GM12878 (cell line): ENCODE results near the gene OR11L1. TPM values are rescaled to one million over a fixed set of nuclear protein-coding genes. Genes with fewer than 3 reads are reported as not detected.

Experiments
- ATAC-seq: fragments of 200-7000 bp; cut with Tn5 transposase; 3 replicates; pipeline ENCODE4 v1.9.1; 2020; ENCODE audit warnings: mild to moderate bottlenecking, moderate library complexity
- BruUV-seq: library from RNA; stranded (reverse); fragments of 400-500 nt; replicated peaks from 2 replicates; lab custom pipeline; 2021; lab: Mats Ljungman, UMichigan
- CTCF ChIA-PET: fragments of 300-600 bp; sonication (Branson Sonifier 250); formaldehyde crosslinking; extraction: SDS; loops from one replicate; lab custom pipeline; 2021; ENCODE audit warnings: inconsistent platforms; lab: Yijun Ruan, JAX
- POLR2A ChIA-PET: fragments of 350-600 bp; formaldehyde crosslinking; extraction: SDS; loops from one replicate; lab custom pipeline; 2021; ENCODE audit warnings: inconsistent platforms; lab: Charles Lee
- RAD21 ChIA-PET: fragments of 300-600 bp; sonication (Branson Sonifier 250); formaldehyde crosslinking; loops from one replicate; lab custom pipeline; 2023; ENCODE audit warnings: antibody characterized with exemption; ENCODE audit not compliant: unreplicated experiment; lab: Charles Lee
- SMC1A ChIA-PET: fragments of 300-600 bp; sonication (Branson Sonifier 250); formaldehyde crosslinking; loops from one replicate; lab custom pipeline; 2023; ENCODE audit not compliant: unreplicated experiment, uncharacterized antibody; lab: Charles Lee
- DNase-seq: peaks from one replicate; pipeline ENCODE4 v3.0.0-alpha.2; 2011; ENCODE audit warnings: low read depth, low spot score
- FAIRE-seq: peaks from 3 replicates; lab custom pipeline; 2011; peaks lifted over from hg19 to GRCh38; lab: Jason Lieb, UNC
- H2AFZ ChIP-seq: 2 replicates; pipeline ENCODE4 v1.6.0; 2011; ENCODE audit warnings: low read depth, low read length, control low read depth; ENCODE audit not compliant: control insufficient read depth
- H3K27ac ChIP-seq: 2 replicates; pipeline ENCODE4 v1.5.1; 2011; ENCODE audit warnings: control low read depth; ENCODE audit not compliant: control insufficient read depth, insufficient read depth
- H3K27me3 ChIP-seq, 2 experiments: replicated peaks in 1 of 2; 2 replicates each; pipeline versions ENCODE4 v1.6.0 to v1.6.1; 2011; ENCODE audit warnings: low read length in 1 of 2; ENCODE audit not compliant: control insufficient read depth in 2 of 2, insufficient read depth in 2 of 2
- H3K36me3 ChIP-seq, 2 experiments: 2 replicates each; pipeline ENCODE4 v1.5.1; 2011; ENCODE audit warnings: low read length in 1 of 2; ENCODE audit not compliant: control insufficient read depth in 2 of 2, insufficient read depth in 2 of 2
- H3K4me1 ChIP-seq: 2 replicates; pipeline ENCODE4 v1.6.1; 2011; ENCODE audit warnings: mild to moderate bottlenecking, low read length, moderate library complexity, mixed read lengths; ENCODE audit not compliant: control insufficient read depth, insufficient read depth
- H3K4me2 ChIP-seq: 2 replicates; pipeline ENCODE4 v1.6.0; 2011; ENCODE audit warnings: control low read depth; ENCODE audit not compliant: control insufficient read depth, insufficient read depth
- H3K4me3 ChIP-seq: fragments of 200-600 bp; sonication (generic); 2 replicates; pipeline ENCODE4 v1.5.1; 2016
- H3K79me2 ChIP-seq: 2 replicates; pipeline ENCODE4 v1.6.0; 2011; ENCODE audit warnings: low read length; ENCODE audit not compliant: control insufficient read depth, insufficient read depth
- H3K9ac ChIP-seq: 2 replicates; pipeline ENCODE4 v1.8.0; 2011; ENCODE audit warnings: low read length, control low read depth, mixed read lengths; ENCODE audit not compliant: control insufficient read depth, insufficient read depth
- H3K9me3 ChIP-seq: replicated peaks from 3 replicates; pipeline ENCODE4 v1.5.1; 2011; ENCODE audit warnings: mild to moderate bottlenecking, low read length; ENCODE audit not compliant: control insufficient read depth, insufficient read depth
- H4K20me1 ChIP-seq: 2 replicates; pipeline ENCODE4 v1.6.0; 2011; ENCODE audit not compliant: control insufficient read depth, insufficient read depth
- CBFB ChIP-seq: IDR thresholded peaks from 2 replicates; pipeline ENCODE4 v1.6.1; 2016; ENCODE audit warnings: antibody characterized with exemption, low read depth
- CHD2 ChIP-seq: IDR thresholded peaks from 2 replicates; pipeline ENCODE4 v1.6.1; 2011; ENCODE audit warnings: low read depth, low read length, improper control_type of control experiment, borderline replicate concordance
- ESRRA ChIP-seq: IDR thresholded peaks from 2 replicates; pipeline ENCODE4 v1.6.1; 2012; ENCODE audit warnings: mild to moderate bottlenecking, low read length, improper control_type of control experiment
- IRF3 ChIP-seq: fragments of 450-650 bp; IDR thresholded peaks from 2 replicates; pipeline ENCODE4 v1.6.1; 2014; ENCODE audit warnings: mild to moderate bottlenecking
- MYB ChIP-seq: fragments of 150-350 bp; IDR thresholded peaks from 2 replicates; pipeline ENCODE4 v1.6.1; 2014; ENCODE audit warnings: mild to moderate bottlenecking, low read depth, low read length, borderline replicate concordance
- PML ChIP-seq: IDR thresholded peaks from 2 replicates; pipeline ENCODE4 v1.6.1; 2012; ENCODE audit warnings: low read length, inconsistent platforms
- POLR2AphosphoS5 ChIP-seq: IDR thresholded peaks from 2 replicates; pipeline ENCODE4 v1.6.1; 2011; ENCODE audit warnings: mild to moderate bottlenecking, low read length, inconsistent platforms
- POU2F2 ChIP-seq: IDR thresholded peaks from 3 replicates; pipeline ENCODE4 v1.6.1; 2011; ENCODE audit warnings: low read depth, mild to moderate bottlenecking, low read length, borderline replicate concordance
- RAD51 ChIP-seq: fragments of 450-650 bp; IDR thresholded peaks from 2 replicates; pipeline ENCODE4 v1.6.1; 2016; ENCODE audit warnings: moderate library complexity, mild to moderate bottlenecking, inconsistent platforms
- RB1 ChIP-seq: fragments of 450-650 bp; formaldehyde crosslinking; IDR thresholded peaks from 2 replicates; pipeline ENCODE4 v1.6.1; 2017; ENCODE audit warnings: mild to moderate bottlenecking, borderline replicate concordance
- RELA ChIP-seq: fragments of 450-650 bp; IDR thresholded peaks from 2 replicates; pipeline ENCODE4 v1.8.0; 2014; ENCODE audit warnings: borderline replicate concordance; ENCODE audit not compliant: partially characterized antibody
- SRF ChIP-seq, 2 experiments: IDR thresholded peaks; 2 replicates each; pipeline ENCODE4 v1.6.1; 2011; ENCODE audit warnings: low read depth in 2 of 2, low read length in 2 of 2, mild to moderate bottlenecking in 1 of 2, moderate library complexity in 1 of 2
- ZNF622 ChIP-seq: fragments of 450-650 bp; IDR thresholded peaks from 2 replicates; pipeline ENCODE4 v1.6.1; 2017; ENCODE audit warnings: mild to moderate bottlenecking, inconsistent platforms
- ZZZ3 ChIP-seq: IDR thresholded peaks from 2 replicates; pipeline ENCODE4 v1.6.1; 2011; ENCODE audit warnings: low read depth; ENCODE audit not compliant: control insufficient read depth, insufficient read length
- WGBS: methylation state at CpG from one replicate; pipeline ENCODE4 v1.1.6; 2016; ENCODE audit warnings: low lambda C conversion rate; ENCODE audit not compliant: insufficient replicate concordance, insufficient coverage; ENCODE audit errors: missing lambda C conversion rate; 5-methylcytosine and 5-hydroxymethylcytosine counted together
- in situ Hi-C: fragments of 300-500 bp; cut with MboI; formaldehyde crosslinking; loops from 9 replicates; pipeline ENCODE4 v1.14.3; 2018; ENCODE audit warnings: mixed read lengths
- intact Hi-C: fragments of 100-400 bp; cut with micrococcal nuclease; formaldehyde crosslinking; loops from one replicate; pipeline ENCODE4 v1.14.2; 2022; ENCODE audit not compliant: unreplicated experiment
- polyA plus RNA-seq, 11 experiments: library from polyadenylated mRNA; depleted of rRNA in 4 of 11; unstranded in 6 of 11; stranded (reverse) in 5 of 11; fragments of >200 nt; fragmentation: Nextera tagmentation in 4 of 11; fragmentation: Illumina TruSeq in 1 of 11; extraction: Ambion mirVana in 4 of 11; extraction: Trizol in 1 of 11; gene quantifications; 1 replicate in 1 of 11; 2 replicates in 10 of 11; pipeline versions ENCODE4 v1.2.1 to v1.2.3, GENCODE V29; 2011 to 2016; ENCODE audit warnings: inconsistent platforms in 2 of 11, missing spikeins in 2 of 11, low read depth in 1 of 11
- total RNA-seq, 4 experiments: library from RNA; depleted of rRNA in 3 of 4; stranded (reverse); fragments of >200 nt in 3 of 4; fragmentation: Illumina TruSeq in 1 of 4; extraction: Trizol in 1 of 4; gene quantifications; 2 replicates each; pipeline versions ENCODE4 v1.2.1 to v1.2.3, GENCODE V29; 2013 to 2021
- TF ChIP-seq, protein P1 (sequence below): fragments of 450-650 bp; conservative IDR thresholded peaks from 2 replicates; pipeline ENCODE4 v1.6.1; 2017; ENCODE audit warnings: mild to moderate bottlenecking, moderate library complexity

OR11L1 gene
- total and polyA plus RNA-seq, 10 of the 15 experiments (the other 5 are each of a cell fraction or from before 2014, with no cell fraction given), result not detected

GRCh38 chr1:247824023-247824422 is 17.7 kb downstream of the OR11L1 start, which contains the start of gene OR14A16 (continued):
- TF ChIP-seq, protein P1, sequence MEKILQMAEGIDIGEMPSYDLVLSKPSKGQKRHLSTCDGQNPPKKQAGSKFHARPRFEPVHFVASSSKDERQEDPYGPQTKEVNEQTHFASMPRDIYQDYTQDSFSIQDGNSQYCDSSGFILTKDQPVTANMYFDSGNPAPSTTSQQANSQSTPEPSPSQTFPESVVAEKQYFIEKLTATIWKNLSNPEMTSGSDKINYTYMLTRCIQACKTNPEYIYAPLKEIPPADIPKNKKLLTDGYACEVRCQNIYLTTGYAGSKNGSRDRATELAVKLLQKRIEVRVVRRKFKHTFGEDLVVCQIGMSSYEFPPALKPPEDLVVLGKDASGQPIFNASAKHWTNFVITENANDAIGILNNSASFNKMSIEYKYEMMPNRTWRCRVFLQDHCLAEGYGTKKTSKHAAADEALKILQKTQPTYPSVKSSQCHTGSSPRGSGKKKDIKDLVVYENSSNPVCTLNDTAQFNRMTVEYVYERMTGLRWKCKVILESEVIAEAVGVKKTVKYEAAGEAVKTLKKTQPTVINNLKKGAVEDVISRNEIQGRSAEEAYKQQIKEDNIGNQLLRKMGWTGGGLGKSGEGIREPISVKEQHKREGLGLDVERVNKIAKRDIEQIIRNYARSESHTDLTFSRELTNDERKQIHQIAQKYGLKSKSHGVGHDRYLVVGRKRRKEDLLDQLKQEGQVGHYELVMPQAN, result no peak
- TF ChIP-seq, all 136 proteins: peak for 0

GRCh38 chr1:247822060-247822459 is 19.6 kb downstream of the OR11L1 start:
- in situ Hi-C loops, result no loop called here

More at GRCh38 chr1:247822060-247822459, 19.6 kb downstream of the OR11L1 start:
- no peak for DNase-seq
- Histone ChIP-seq H3K27me3 (no peaks in the 10 kb centered on the region), H3K36me3 (no peaks in the 10 kb centered on the region), H3K4me3 (no peak overlapping the region), H4K20me1 (no peaks in the 10 kb centered on the region), H3K4me2 (no peak overlapping the region), H3K4me1 (no peaks in the 10 kb centered on the region), H3K79me2 (no peaks in the 10 kb centered on the region), H3K27ac (no peak overlapping the region), H3K9me3 (no peaks in the 10 kb centered on the region), H2AFZ (no peak overlapping the region), H3K9ac (no peak overlapping the region)
- 17% methylated on average over 2 of the region's 2 CpGs for WGBS
- no peak for FAIRE-seq
- no TSS peak for BruUV-seq
- ChIA-PET RAD21 (no interaction called here), POLR2A (no interaction called here), SMC1A (no interaction called here), CTCF (no interaction called here)
- no peak for ATAC-seq
- intact Hi-C loops, result no loop called here
- TF ChIP-seq RB1 (no peak), ESRRA (no peak), CBFB (no peak), ZNF622 (no peak), SRF (IDR thresholded peaks at IDR 0.05; ENCODE audit: low read depth in 2 of 2, low read length in 2 of 2) (no peak), ZZZ3 (no peak), IRF3 (no peak), POLR2AphosphoS5 (no peak), PML (no peak), RAD51 (no peak), CHD2 (no peak), RELA (no peak), MYB (no peak), POU2F2 (no peak)
- TF ChIP-seq, protein P1, result no peak
